SK-N-SH (cell line): ENCODE data around the gene ARAP2. TPM values are rescaled to one million over a fixed set of nuclear protein-coding genes. Genes with fewer than 3 reads are reported as not detected.
A peak's percentile ranks its signal among the peaks of the same experiment; 100 is the strongest.

Source experiments
- CTCF ChIA-PET: fragments of 300-600, 350-600 bp; formaldehyde crosslinking; extraction: SDS; loops from one replicate; lab custom pipeline; 2021; lab: Yijun Ruan, JAX
- POLR2A ChIA-PET: fragments of 350-600 bp; sonication (Branson Sonifier 250); formaldehyde crosslinking; extraction: SDS; loops from one replicate; lab custom pipeline; 2020; ENCODE audit warnings: antibody characterized with exemption, inconsistent platforms; lab: Yijun Ruan, JAX
- DNase-seq: peaks from one replicate; pipeline ENCODE4 v3.0.0; 2012
- H2AFZ ChIP-seq: fragments of 200-600 bp; sonication (generic); 2 replicates; pipeline ENCODE4 v1.8.1; 2016; ENCODE audit warnings: antibody characterized with exemption, mild to moderate bottlenecking, low read depth
- H3F3A ChIP-seq: fragments of 200-600 bp; sonication (generic); replicated peaks from 2 replicates; pipeline ENCODE3; 2016; ENCODE audit warnings: antibody characterized with exemption, mild to moderate bottlenecking; ENCODE audit not compliant: insufficient read depth
- H3K27ac ChIP-seq, 2 experiments: fragments of 200-500 bp in 1 of 2; fragments of 200-600 bp in 1 of 2; sonication (Bioruptor generic) in 1 of 2; sonication (generic), shearing (Covaris generic) in 1 of 2; 2 replicates each; pipeline versions ENCODE4 v1.5.1 to v1.6.1; 2014 to 2016; ENCODE audit warnings: low read depth in 2 of 2, inconsistent platforms in 1 of 2, low read length in 1 of 2, mild to moderate bottlenecking in 1 of 2, mixed read lengths in 1 of 2
- H3K27me3 ChIP-seq: fragments of 200-600 bp; sonication (generic), shearing (Covaris generic); 2 replicates; pipeline ENCODE4 v1.6.1; 2016; ENCODE audit warnings: mixed run types; ENCODE audit not compliant: insufficient read depth
- H3K36me3 ChIP-seq, 2 experiments: fragments of 200-500 bp in 1 of 2; fragments of 200-600 bp in 1 of 2; sonication (Bioruptor generic) in 1 of 2; sonication (generic) in 1 of 2; replicated peaks in 1 of 2; 2 replicates each; pipeline versions ENCODE3 to v1.5.1; 2014 to 2016; ENCODE audit warnings: low read length in 1 of 2, mild to moderate bottlenecking in 1 of 2; ENCODE audit not compliant: insufficient read depth in 2 of 2, control insufficient read depth in 1 of 2
- H3K4me1 ChIP-seq, 2 experiments: fragments of 200-500 bp in 1 of 2; fragments of 200-600 bp in 1 of 2; sonication (Bioruptor generic) in 1 of 2; sonication (generic), shearing (Covaris generic) in 1 of 2; 2 replicates each; pipeline versions ENCODE4 v1.5.1 to v1.6.1; 2014 to 2016; ENCODE audit warnings: low read depth in 1 of 2, low read length in 1 of 2, mixed run types in 1 of 2; ENCODE audit not compliant: insufficient read depth in 2 of 2, control insufficient read depth in 1 of 2
- H3K4me2 ChIP-seq: fragments of 200-600 bp; sonication (generic), shearing (Covaris generic); 2 replicates; pipeline ENCODE4 v1.6.1; 2017; ENCODE audit warnings: mixed run types
- H3K4me3 ChIP-seq, 2 experiments: fragments of 200-500 bp in 1 of 2; fragments of 200-600 bp in 1 of 2; sonication (Bioruptor generic) in 1 of 2; sonication (generic), shearing (Covaris generic) in 1 of 2; 2 replicates each; pipeline versions ENCODE4 v1.5.1 to v1.8.1; 2014 to 2016; ENCODE audit warnings: low read depth in 2 of 2, inconsistent platforms in 1 of 2, low read length in 1 of 2, mild to moderate bottlenecking in 1 of 2, mixed read lengths in 1 of 2, moderate library complexity in 1 of 2
- H3K79me2 ChIP-seq: fragments of 200-600 bp; sonication (generic); 2 replicates; pipeline ENCODE4 v1.8.1; 2017; ENCODE audit warnings: mild to moderate bottlenecking; ENCODE audit not compliant: insufficient read depth
- H3K9ac ChIP-seq: fragments of 200-600 bp; sonication (generic); 2 replicates; pipeline ENCODE4 v1.6.1; 2017; ENCODE audit warnings: mixed run types
- H3K9me2 ChIP-seq: fragments of 200-600 bp; sonication (generic); 2 replicates; pipeline ENCODE4 v1.6.1; 2017; ENCODE audit warnings: mixed run types
- H3K9me3 ChIP-seq: fragments of 200-600 bp; sonication (generic); 2 replicates; pipeline ENCODE4 v1.6.1; 2017; ENCODE audit warnings: mixed run types, mild to moderate bottlenecking, moderate library complexity
- H4K20me1 ChIP-seq: fragments of 200-600 bp; sonication (generic); 2 replicates; pipeline ENCODE4 v1.6.1; 2017; ENCODE audit warnings: mild to moderate bottlenecking, mixed run types; ENCODE audit not compliant: insufficient read depth
- GATA2 ChIP-seq: sonication (generic); formaldehyde crosslinking; IDR thresholded peaks from 2 replicates; pipeline ENCODE4 v1.5.0; 2020; ENCODE audit warnings: mild to moderate bottlenecking, missing genetic modification reagents
- JUND ChIP-seq: IDR thresholded peaks from 2 replicates; pipeline ENCODE4 v1.4.0; 2012
- MEF2A ChIP-seq: IDR thresholded peaks from 2 replicates; pipeline ENCODE4 v1.4.0; 2012; ENCODE audit warnings: low read depth, borderline replicate concordance
- NFIC ChIP-seq: IDR thresholded peaks from 2 replicates; pipeline ENCODE4 v1.4.0; 2012; ENCODE audit warnings: borderline replicate concordance
- PBX3 ChIP-seq: IDR thresholded peaks from 2 replicates; pipeline ENCODE4; 2012
- POLR2AphosphoS5 ChIP-seq: IDR thresholded peaks from 2 replicates; pipeline ENCODE4 v1.6.1; 2012; ENCODE audit warnings: low read depth, low read length
- RCOR1 ChIP-seq: fragments of 150-350 bp; IDR thresholded peaks from 2 replicates; pipeline ENCODE4 v1.6.1; 2017; ENCODE audit warnings: antibody characterized with exemption, low read length
- SIN3A ChIP-seq: IDR thresholded peaks from 2 replicates; pipeline ENCODE4 v1.6.1; 2012; ENCODE audit warnings: low read depth, mild to moderate bottlenecking, low read length, moderate library complexity, borderline replicate concordance
- TAF1 ChIP-seq: IDR thresholded peaks from 2 replicates; pipeline ENCODE4 v1.6.1; 2012; ENCODE audit warnings: low read depth, mild to moderate bottlenecking, low read length, moderate library complexity, borderline replicate concordance
- TEAD4 ChIP-seq: IDR thresholded peaks from 2 replicates; pipeline ENCODE4 v1.4.0; 2012; ENCODE audit warnings: mild to moderate bottlenecking, borderline replicate concordance; ENCODE audit not compliant: insufficient read depth
- USF1 ChIP-seq: IDR thresholded peaks from 2 replicates; pipeline ENCODE4 v1.4.0; 2012; ENCODE audit warnings: low read depth, borderline replicate concordance
- ZBTB33 ChIP-seq: IDR thresholded peaks from 2 replicates; pipeline ENCODE4 v1.4.0; 2012; ENCODE audit warnings: low read depth, borderline replicate concordance
- WGBS: methylation state at CpG from one replicate; pipeline ENCODE4 v1.1.6; 2017; ENCODE audit warnings: low lambda C conversion rate; 5-methylcytosine and 5-hydroxymethylcytosine counted together
- polyA plus RNA-seq, 3 experiments: library from polyadenylated mRNA; depleted of rRNA; stranded (reverse); fragments of >200 nt; gene quantifications; 2 replicates each; pipeline ENCODE4 v1.2.3, GENCODE V29; 2012

The ARAP2 gene
- polyA plus RNA-seq, 1 of the 3 experiments (the other 2 are of a cell fraction), result not detected

GRCh38 chr4:36260731-36261130 is 16.4 kb upstream of the ARAP2 start:
- H4K20me1 ChIP-seq, result no peaks in the 10 kb centered on the region
- no peaks in the 10 kb centered on the region for H3K9me3 ChIP-seq
- no peak overlapping the region for H3K4me3 ChIP-seq
- no peak overlapping the region for H3K4me2 ChIP-seq
- DNase-seq, result no peak
- no peaks in the 10 kb centered on the region for H3K79me2 ChIP-seq
- H3K9me2 ChIP-seq, result no peaks in the 10 kb centered on the region
- POLR2A ChIA-PET, result no interaction called here
- no peak overlapping the region for H3K27ac ChIP-seq
- 2% methylated on average over 4 of the region's 5 CpGs for WGBS
- no peaks in the 10 kb centered on the region for H3K27me3 ChIP-seq
- H3K9ac ChIP-seq, result no peak overlapping the region
- CTCF ChIA-PET, result no interaction called here
- H3K4me1 ChIP-seq, result no peaks in the 10 kb centered on the region
- H2AFZ ChIP-seq, result no peak overlapping the region
- no peaks in the 10 kb centered on the region for H3F3A ChIP-seq
- H3K36me3 ChIP-seq, result no peaks in the 10 kb centered on the region
- no peak for TF ChIP-seq TEAD4
- no peak for TF ChIP-seq NFIC
- no peak for TF ChIP-seq GATA2 (CRISPR knock-in tag)
- TF ChIP-seq PBX3, result no peak
- no peak for TF ChIP-seq JUND
- TF ChIP-seq RCOR1, result no peak
- no peak for TF ChIP-seq SIN3A
- TF ChIP-seq MEF2A, result no peak
- no peak for TF ChIP-seq USF1
- TF ChIP-seq TAF1, result no peak
- TF ChIP-seq ZBTB33, result no peak
- TF ChIP-seq, all 33 proteins: peak for 0

GRCh38 chr4:36256398-36256891 is 12.1 kb upstream of the ARAP2 start:
- no peaks in the 10 kb centered on the region for H4K20me1 ChIP-seq
- CTCF ChIA-PET, result no interaction called here
- no peaks in the 10 kb centered on the region for H3K9me2 ChIP-seq
- 0 out of 2 replicates have a peak overlapping the region, but pooled peaks have one; percentile 51 for H2AFZ ChIP-seq
- no peaks in the 10 kb centered on the region for H3K36me3 ChIP-seq
- H3F3A ChIP-seq, result no peaks in the 10 kb centered on the region
- H3K9ac ChIP-seq, result no peak overlapping the region
- DNase-seq, result no peak
- no peaks in the 10 kb centered on the region for H3K27me3 ChIP-seq
- no peak for TF ChIP-seq POLR2AphosphoS5
- H3K27ac ChIP-seq, result no peak overlapping the region
- H3K4me1 ChIP-seq, result no peaks in the 10 kb centered on the region
- no peaks in the 10 kb centered on the region for H3K9me3 ChIP-seq
- no peak overlapping the region for H3K4me2 ChIP-seq
- POLR2A ChIA-PET, result no interaction called here
- no peaks in the 10 kb centered on the region for H3K79me2 ChIP-seq
- 18% methylated on average over 6 of the region's 6 CpGs for WGBS
- no peak overlapping the region for H3K4me3 ChIP-seq
